Sigmoid colon (tissue), 7 donors: ENCODE results near the gene LHX6. TPM values are rescaled to one million over a fixed set of nuclear protein-coding genes. Genes with fewer than 3 reads are reported as not detected.

ENCODE experiments used
- DNase-seq: peaks from one replicate; pipeline ENCODE4 v3.0.0-alpha.2; 2019
- H3K27ac ChIP-seq, 4 donors: fragments of 200-600 bp; sonication (generic); one replicate each; pipeline ENCODE4 v1.5.1; 2016 to 2019; ENCODE audit warnings: mild to moderate bottlenecking in 1 of 4
- H3K27me3 ChIP-seq, 3 donors: fragments of 200-600 bp; sonication (generic); one replicate each; pipeline ENCODE4 v1.5.1; 2019; ENCODE audit warnings: mild to moderate bottlenecking in 1 of 3
- H3K36me3 ChIP-seq, 4 donors: fragments of 200-600 bp; sonication (generic); one replicate each; pipeline ENCODE4 v1.5.1; 2016 to 2019
- H3K4me1 ChIP-seq, 4 donors: fragments of 200-600 bp; sonication (generic); one replicate each; pipeline ENCODE4 v1.5.1; 2017 to 2019
- H3K4me3 ChIP-seq, 4 donors: fragments of 200-600 bp; sonication (generic); one replicate each; pipeline ENCODE4 v1.5.1; 2017 to 2019; ENCODE audit warnings: mild to moderate bottlenecking in 2 of 4, moderate library complexity in 1 of 4
- H3K9me3 ChIP-seq, 4 donors: fragments of 200-600 bp in 3 of 4; sonication (generic) in 3 of 4; one replicate each; pipeline versions ENCODE4 v1.5.1 to v1.6.1; 2013 to 2019
- CTCF ChIP-seq, 4 experiments: fragments of 450-650 bp in 3 of 4; fragments of 200-600 bp in 1 of 4; IDR thresholded peaks; one replicate each; pipeline ENCODE4 v1.5.1; 2016 to 2019; ENCODE audit warnings: antibody characterized with exemption in 4 of 4, mild to moderate bottlenecking in 3 of 4, moderate library complexity in 2 of 4
- EP300 ChIP-seq, 4 donors: sonication (generic); formaldehyde crosslinking; IDR thresholded peaks; one replicate each; pipeline ENCODE4 v1.6.1; 2017; ENCODE audit warnings: antibody characterized with exemption in 4 of 4
- POLR2A ChIP-seq, 2 donors: fragments of 450-650 bp; IDR thresholded peaks; one replicate each; pipeline ENCODE4 v1.6.1; 2016; ENCODE audit warnings: antibody characterized with exemption in 2 of 2, mild to moderate bottlenecking in 2 of 2, moderate library complexity in 2 of 2
- POLR2AphosphoS5 ChIP-seq, 4 donors: sonication (generic); formaldehyde crosslinking; IDR thresholded peaks; one replicate each; pipeline ENCODE4 v1.6.1; 2017; ENCODE audit warnings: antibody characterized with exemption in 4 of 4
- WGBS, 2 donors: extraction: QIAGEN DNeasy Blood & Tissue Kit; methylation state at CpG; one replicate each; pipeline ENCODE4 v1.1.7; 2013; 5-methylcytosine and 5-hydroxymethylcytosine counted together
- intact Hi-C: fragments of 100-400 bp; cut with DNase I; formaldehyde crosslinking; loops from one replicate; pipeline ENCODE4 v1.15.1; 2023
- polyA plus RNA-seq, 3 donors: library from polyadenylated mRNA; stranded (reverse); fragments of 200-250 nt; gene quantifications; one replicate each; pipeline ENCODE4 v1.2.3, GENCODE V29; 2013
- total RNA-seq, 4 donors: library from RNA; depleted of rRNA; stranded (reverse); fragments of >200 nt; gene quantifications; one replicate each; pipeline ENCODE4 v1.1.0, GENCODE V29; 2016
- donor health status: healthy with polysubstance abuse.
- donor health status: Bipolar disorder and iron deficiency.
- donor health status: healthy.

The LHX6 gene
- total and polyA plus RNA-seq, 7 donors = 0.46 to 4.7 (median 1.4) TPM

- TF ChIP-seq POLR2A (IDR thresholded peaks at IDR 0.05) (no peak), EP300 (IDR thresholded peaks at IDR 0.05) (no peak), CTCF (IDR thresholded peaks at IDR 0.05) (no peak), POLR2AphosphoS5 (IDR thresholded peaks at IDR 0.05) (no peak)
- H3K27me3 ChIP-seq = no peaks in the 10 kb centered on the region
- peaks cover 0 to 9% (median 0%) of the 10 kb centered on the region in 4 donors for H3K36me3 ChIP-seq
- no peak overlapping the region for H3K4me3 ChIP-seq
- H3K27ac ChIP-seq = no peak overlapping the region
- DNase-seq = no peak
- intact Hi-C loops = no loop called here
- no peaks in the 10 kb centered on the region for H3K4me1 ChIP-seq
- 92% methylated on average over 7 of the region's 7 CpGs for WGBS, 2 donors
- H3K9me3 ChIP-seq = no peaks in the 10 kb centered on the region
These were observed 27.7 kb downstream of the LHX6 start for GRCh38 chr9:122200960-122201595.

- intact Hi-C loops = no loop called here
- TF ChIP-seq POLR2AphosphoS5 (IDR thresholded peaks at IDR 0.05) (no peak), CTCF (IDR thresholded peaks at IDR 0.05) (no peak), EP300 (IDR thresholded peaks at IDR 0.05) (no peak), POLR2A (IDR thresholded peaks at IDR 0.05) (no peak)
These were observed 30.9 kb downstream of the LHX6 start for GRCh38 chr9:122197882-122198281.

GRCh38 chr9:122197426-122197825 is 31.3 kb downstream of the LHX6 start:
- H3K4me1 ChIP-seq = no peaks in the 10 kb centered on the region
- no peak overlapping the region for H3K27ac ChIP-seq
- TF ChIP-seq EP300 (IDR thresholded peaks at IDR 0.05) = no peak
- TF ChIP-seq POLR2AphosphoS5 (IDR thresholded peaks at IDR 0.05) = no peak
- no peak for TF ChIP-seq POLR2A (IDR thresholded peaks at IDR 0.05)
- no peak for TF ChIP-seq CTCF (IDR thresholded peaks at IDR 0.05)
- H3K9me3 ChIP-seq = no peaks in the 10 kb centered on the region
- no peak for DNase-seq
- intact Hi-C loops = no loop called here
- no peak overlapping the region for H3K4me3 ChIP-seq
- H3K27me3 ChIP-seq = no peaks in the 10 kb centered on the region
- peaks cover 0 to 9% (median 0%) of the 10 kb centered on the region in 4 donors for H3K36me3 ChIP-seq
- 20 to 53% methylated on average over 7 of the region's 7 CpGs for WGBS, 2 donors

More at GRCh38 chr9:122197882-122198281, 30.9 kb downstream of the LHX6 start:
- H3K9me3 ChIP-seq = no peaks in the 10 kb centered on the region
- WGBS, 2 donors = 29 to 68% methylated on average over 4 of the region's 4 CpGs
- H3K36me3 ChIP-seq = peaks cover 0 to 9% (median 0%) of the 10 kb centered on the region in 4 donors
- H3K4me1 ChIP-seq = no peaks in the 10 kb centered on the region
- H3K4me3 ChIP-seq = no peak overlapping the region
- H3K27me3 ChIP-seq = no peaks in the 10 kb centered on the region
- H3K27ac ChIP-seq = no peak overlapping the region
- DNase-seq = no peak

- H3K36me3 ChIP-seq = peaks cover 0 to 12% (median 0%) of the 10 kb centered on the region in 4 donors
- intact Hi-C loops = no loop called here
- TF ChIP-seq POLR2A (IDR thresholded peaks at IDR 0.05) = no peak
- no peak for TF ChIP-seq POLR2AphosphoS5 (IDR thresholded peaks at IDR 0.05)
- TF ChIP-seq CTCF (IDR thresholded peaks at IDR 0.05) = no peak
- no peak for TF ChIP-seq EP300 (IDR thresholded peaks at IDR 0.05)
- 85 to 88% methylated on average over 4 of the region's 4 CpGs for WGBS, 2 donors
- H3K27me3 ChIP-seq = no peaks in the 10 kb centered on the region
- H3K4me1 ChIP-seq = no peaks in the 10 kb centered on the region
- DNase-seq = no peak
- no peaks in the 10 kb centered on the region for H3K9me3 ChIP-seq
- H3K27ac ChIP-seq = no peak overlapping the region
- H3K4me3 ChIP-seq = no peak overlapping the region
These were observed 32.9 kb downstream of the LHX6 start for GRCh38 chr9:122195875-122196274.

DNA sequence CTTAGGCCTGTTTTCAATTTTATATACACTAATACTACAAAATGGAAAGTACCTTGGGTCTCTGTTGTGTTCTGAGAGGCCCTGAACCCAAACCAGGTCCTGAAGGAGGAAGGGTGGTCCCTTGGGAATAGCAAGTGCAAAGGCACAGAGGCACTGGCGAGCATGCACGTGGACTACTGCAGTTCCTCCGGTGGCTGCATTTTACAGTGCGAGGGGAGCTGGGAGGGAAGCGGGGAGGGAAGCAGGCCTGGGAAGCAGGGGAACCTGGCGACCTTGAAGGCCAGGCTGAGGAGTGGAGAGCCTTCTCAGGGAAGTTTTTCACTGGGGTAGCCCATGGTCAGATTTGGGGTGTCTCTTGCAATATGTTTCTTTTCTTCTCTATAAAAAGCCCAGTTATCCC is 35.1 kb downstream of the LHX6 start:
- no peak for DNase-seq
- intact Hi-C loops = no loop called here
- TF ChIP-seq CTCF (IDR thresholded peaks at IDR 0.05) (no peak), POLR2A (IDR thresholded peaks at IDR 0.05) (no peak), POLR2AphosphoS5 (IDR thresholded peaks at IDR 0.05) (no peak), EP300 (IDR thresholded peaks at IDR 0.05) (no peak)
- H3K27ac ChIP-seq = no peak overlapping the region
- peaks cover 0 to 9% (median 0%) of the 10 kb centered on the region in 4 donors for H3K36me3 ChIP-seq
- WGBS, 2 donors = 88 to 91% methylated on average over 6 of the region's 6 CpGs
- H3K27me3 ChIP-seq = no peaks in the 10 kb centered on the region
- H3K4me1 ChIP-seq = no peaks in the 10 kb centered on the region
- H3K9me3 ChIP-seq = no peaks in the 10 kb centered on the region
- no peak overlapping the region for H3K4me3 ChIP-seq
